NCI-H82 treated with DMSO at 0.1 percent for 48 hours (cell line): ENCODE data around the gene USP10.

Source experiments
- DNase-seq: peaks from one replicate; lab custom pipeline; 2025; ENCODE audit not compliant: unreplicated experiment; lab: John Stamatoyannopoulos, UW

Gene USP10

GRCh38 chr16:84768808-84769197 lies 69.0 kb downstream of the USP10 start:
- DNase-seq, result no peak

- DNase-seq, result no peak
These were observed 69.6 kb downstream of the USP10 start for GRCh38 chr16:84769416-84769815.

DNA sequence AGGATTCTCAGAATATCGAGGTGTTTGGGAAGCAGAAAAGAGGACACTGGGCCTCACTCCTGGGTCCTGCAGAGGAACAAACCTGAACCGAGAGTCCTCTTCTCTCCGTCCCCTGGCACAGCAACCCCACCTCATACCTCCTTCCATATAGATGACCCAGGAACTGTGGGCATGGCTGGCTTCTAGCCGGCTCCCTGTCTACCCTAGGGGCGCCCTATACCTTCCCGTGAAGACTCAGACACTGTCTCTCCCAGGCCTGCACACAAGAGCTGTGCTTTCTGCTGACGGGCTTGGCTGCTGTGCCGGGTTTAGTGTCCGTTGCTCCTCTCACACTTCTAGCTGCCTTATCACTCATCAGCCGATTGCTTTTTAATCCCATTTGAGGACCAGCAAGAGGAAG lies 73.5 kb downstream of the USP10 start:
- DNase-seq, result no peak

GRCh38 chr16:84774810-84775209 lies 75.0 kb downstream of the USP10 start:
- DNase-seq, result no peak

GRCh38 chr16:84775262-84775810 lies 75.5 kb downstream of the USP10 start:
- DNase-seq, result no peak

DNA sequence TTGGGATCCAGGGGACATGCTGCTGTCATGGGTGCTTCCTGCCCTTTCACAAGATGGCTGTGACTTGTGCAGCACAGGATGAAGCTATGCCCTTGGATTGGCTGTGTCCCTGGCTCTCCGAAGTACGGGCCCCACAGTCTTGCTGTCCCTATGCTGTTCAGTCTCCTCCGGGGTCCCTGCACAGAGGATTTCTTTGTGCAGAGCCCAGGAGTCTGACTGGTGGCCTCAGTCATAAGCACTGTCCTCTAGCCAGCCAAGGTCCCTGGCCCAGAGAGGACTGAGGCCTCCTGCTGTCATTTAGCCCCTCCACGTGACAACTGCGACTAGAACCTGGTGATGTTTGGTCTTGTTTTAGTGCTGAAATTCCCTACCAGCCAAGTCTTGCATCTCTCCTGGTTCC lies 77.6 kb downstream of the USP10 start:
- no peak for DNase-seq

GRCh38 chr16:84778720-84779119 lies 78.9 kb downstream of the USP10 start:
- DNase-seq, result no peak

DNA sequence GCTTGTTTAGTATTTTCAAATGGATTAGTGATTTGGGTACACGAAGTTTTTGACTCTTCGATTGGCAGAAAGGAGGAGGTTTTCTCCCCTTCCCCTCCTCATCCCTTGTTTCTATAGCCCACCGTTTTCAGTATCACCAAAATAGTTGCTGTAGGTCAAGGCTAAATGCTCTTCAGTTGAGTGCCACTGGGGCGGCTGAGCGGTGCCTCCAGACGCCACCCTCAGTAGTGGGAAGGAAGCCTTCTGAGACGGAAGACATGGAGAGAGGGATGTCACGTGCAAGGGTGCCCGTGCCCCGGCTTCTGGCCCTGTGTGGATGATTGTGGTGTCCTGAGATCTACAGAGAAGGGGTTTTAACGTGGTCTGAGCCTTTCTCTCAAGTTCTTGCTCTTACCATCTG lies 80.3 kb downstream of the USP10 start:
- no peak for DNase-seq

DNA sequence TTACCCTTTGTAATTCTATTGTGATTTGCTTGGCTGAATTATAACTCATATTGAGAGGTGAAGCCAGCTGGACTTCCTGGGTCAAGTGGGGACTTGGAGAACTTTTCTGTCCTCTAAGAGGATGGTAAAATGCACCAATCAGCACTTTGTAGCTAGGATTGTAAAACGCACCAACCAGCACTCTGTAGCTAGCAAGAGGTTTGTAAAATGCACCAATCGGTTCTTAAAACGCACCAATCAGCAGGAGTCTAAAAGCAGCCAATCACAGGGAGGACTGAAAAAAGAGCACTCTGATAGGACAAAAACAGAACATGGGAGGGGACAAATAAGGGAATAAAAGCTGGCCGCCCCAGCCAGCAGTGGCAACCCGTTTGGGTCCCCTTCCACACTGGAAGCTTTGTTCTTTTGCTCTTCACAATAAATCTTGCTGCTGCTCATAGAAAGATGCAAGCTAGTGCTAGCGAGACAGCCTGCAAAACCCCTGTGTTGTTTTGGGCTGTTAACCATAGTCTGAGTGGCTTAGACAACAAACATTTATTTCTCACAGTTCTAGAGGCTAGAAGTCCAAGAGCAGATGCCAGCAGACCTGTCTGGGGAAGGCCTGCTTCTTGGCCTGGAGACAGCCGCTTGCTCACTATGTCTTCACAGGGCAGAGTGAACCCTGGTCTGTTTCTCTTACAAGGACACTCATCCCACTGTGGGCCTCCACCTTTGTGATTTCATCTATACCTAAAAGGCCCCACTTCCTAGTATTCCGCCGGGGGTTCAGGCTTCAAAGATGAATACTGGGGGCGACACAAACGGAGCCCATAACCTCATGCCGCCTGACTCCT lies 81.0 kb downstream of the USP10 start:
- DNase-seq, result no peak

GRCh38 chr16:84782846-84783245 lies 83.0 kb downstream of the USP10 start:
- no peak for DNase-seq

DNA sequence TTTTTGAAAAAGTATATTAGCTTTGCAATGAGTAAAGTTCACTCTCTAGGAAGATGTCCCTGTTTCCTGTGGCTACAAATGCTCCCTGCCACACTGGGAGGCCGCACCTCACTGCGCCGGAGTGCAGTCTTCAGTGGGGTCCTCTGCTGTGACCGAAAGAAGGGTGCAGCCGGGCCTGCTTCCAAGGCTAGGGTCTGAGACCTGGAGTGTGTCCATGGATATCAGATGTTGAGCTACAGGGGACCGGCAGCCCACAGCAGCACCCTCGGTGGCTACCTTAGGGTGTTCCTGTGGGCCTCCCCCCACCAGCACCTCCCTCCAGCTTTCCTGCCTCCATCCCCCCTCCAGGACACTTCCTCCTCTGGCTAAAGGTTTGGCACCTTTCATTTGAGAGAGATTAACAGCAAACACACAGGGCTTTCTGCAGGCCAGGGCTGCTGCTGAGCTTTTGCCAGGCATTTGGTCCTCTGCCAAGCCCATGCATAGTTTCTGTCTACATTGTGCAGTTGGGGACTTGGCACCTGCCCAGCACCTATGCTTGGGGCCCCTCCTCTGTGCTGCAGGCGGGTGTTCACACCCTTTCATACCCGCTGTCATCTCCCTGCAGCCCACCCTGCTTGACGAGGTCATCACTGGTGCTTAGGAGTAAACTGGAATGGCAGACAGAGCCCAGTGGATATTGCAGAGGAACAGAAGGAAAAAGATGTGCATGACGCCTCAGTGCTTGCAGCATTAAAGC lies 86.2 kb downstream of the USP10 start:
- DNase-seq, result no peak

GRCh38 chr16:84786605-84787262 lies 86.9 kb downstream of the USP10 start:
- DNase-seq, result no peak

GRCh38 chr16:84787263-84787622 lies 87.4 kb downstream of the USP10 start:
- DNase-seq, result no peak

GRCh38 chr16:84788920-84789391 lies 89.2 kb downstream of the USP10 start:
- no peak for DNase-seq

DNA sequence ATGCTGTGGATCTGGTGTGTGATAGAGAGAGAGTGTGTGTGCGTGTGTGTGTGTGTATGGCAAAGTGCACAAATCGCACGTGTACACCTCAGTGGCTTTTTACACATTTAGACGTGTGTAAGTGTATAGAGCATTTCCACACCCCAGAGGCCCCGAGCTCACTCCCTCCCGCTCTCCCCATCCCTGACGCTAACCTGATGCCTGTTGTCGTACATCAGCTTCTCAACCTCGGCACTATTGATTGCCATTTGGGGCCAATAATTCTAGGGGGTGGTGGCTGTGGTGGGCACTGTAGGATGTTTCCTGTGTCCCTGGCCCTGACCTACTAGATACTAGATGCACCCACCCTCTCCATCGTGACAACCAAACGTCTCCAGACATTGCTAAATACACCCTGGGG lies 89.6 kb downstream of the USP10 start:
- no peak for DNase-seq

DNA sequence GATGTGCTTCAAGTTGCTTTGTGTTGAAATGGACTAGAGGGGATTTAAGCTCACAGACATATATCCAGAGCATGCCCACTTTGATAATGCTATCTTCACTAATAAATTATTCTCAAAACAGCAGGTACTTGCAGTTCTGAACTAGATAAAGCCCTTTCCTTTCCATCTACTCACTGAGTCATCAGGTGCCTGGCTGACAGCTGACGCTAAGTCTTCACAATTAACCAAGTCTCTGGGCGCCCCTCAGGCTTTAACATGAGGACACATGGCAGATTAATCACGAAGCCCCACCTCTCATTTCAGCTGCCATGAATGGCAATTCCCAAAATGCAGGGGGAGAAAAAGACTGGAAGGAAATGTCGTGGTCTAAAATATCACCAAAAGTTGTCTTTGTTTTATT lies 90.5 kb downstream of the USP10 start:
- no peak for DNase-seq

DNA sequence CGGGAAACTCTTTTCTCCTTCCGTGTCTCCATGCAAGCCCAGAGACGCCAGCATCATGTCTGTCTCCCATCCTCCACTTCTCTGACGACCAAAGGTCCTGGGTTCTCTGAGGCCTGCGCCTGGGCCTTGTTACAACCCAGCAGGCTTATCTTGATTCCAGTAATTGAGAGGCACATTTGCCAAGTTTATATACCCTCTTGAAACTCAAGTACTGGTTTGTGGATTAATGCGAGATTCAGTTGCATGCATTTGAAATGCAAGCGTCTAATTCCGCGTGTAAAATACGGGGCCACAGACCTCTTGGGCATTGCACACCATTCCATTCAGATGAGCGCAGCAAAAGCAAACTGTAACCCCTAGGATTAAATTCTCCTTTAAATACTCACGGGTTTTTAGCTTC lies 91.3 kb downstream of the USP10 start:
- no peak for DNase-seq

- DNase-seq, result no peak
These were observed 91.7 kb downstream of the USP10 start for GRCh38 chr16:84791501-84791900.

- DNase-seq, result no peak
These were observed 94.4 kb downstream of the USP10 start for GRCh38 chr16:84794186-84794585.

- DNase-seq, result no peak
These were observed 94.8 kb downstream of the USP10 start for GRCh38 chr16:84794626-84795025.

DNA sequence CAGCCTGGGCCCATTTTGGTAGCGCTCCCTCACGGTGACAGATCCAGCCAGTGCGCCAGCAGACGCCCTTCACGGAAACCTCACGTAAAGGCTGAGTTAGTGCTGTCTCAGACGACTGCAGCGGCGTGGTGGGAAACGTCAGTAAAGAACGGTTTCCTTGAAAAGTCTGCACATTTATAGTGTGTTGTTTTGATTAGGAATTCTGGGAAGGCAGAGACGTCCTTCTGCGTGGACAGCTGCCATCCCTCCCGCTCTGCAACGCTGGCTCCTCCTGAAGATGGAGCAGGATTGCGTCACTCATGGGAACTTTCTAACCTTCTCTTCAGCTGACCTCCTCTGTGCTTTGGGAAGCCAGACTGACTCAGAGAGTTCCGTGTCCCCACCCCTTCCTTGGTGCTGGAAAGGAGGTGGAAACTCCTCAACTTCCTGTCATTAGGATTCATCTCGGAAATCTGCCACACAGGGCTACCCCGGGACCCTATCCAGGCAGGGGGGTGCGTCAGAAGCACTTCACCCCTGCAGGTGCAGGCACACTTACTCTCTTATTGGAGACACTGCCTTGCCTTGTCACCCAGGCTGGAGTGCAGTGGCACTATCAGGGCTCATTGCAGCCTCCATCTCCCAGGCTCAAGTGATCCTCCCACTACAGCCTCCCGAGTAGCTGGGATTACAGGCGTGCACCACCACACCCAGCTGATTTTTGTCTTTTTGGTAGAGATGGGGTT lies 95.7 kb downstream of the USP10 start:
- no peak for DNase-seq
